Panc1 (cell line): ENCODE measurements around the gene FAM107B. TPM values are rescaled to one million over a fixed set of nuclear protein-coding genes. Genes with fewer than 3 reads are reported as not detected.

ENCODE experiments used
- ATAC-seq: fragments of 200-7000 bp; cut with Tn5 transposase; 2 replicates; pipeline ENCODE4 v1.9.1; 2020; ENCODE audit warnings: mild to moderate bottlenecking, moderate library complexity
- BruUV-seq: library from RNA; stranded (reverse); fragments of 400-500 nt; replicated peaks from 2 replicates; lab custom pipeline; 2021; lab: Mats Ljungman, UMichigan
- CTCF ChIA-PET: fragments of 300-600 bp; sonication (Branson Sonifier 250); formaldehyde crosslinking; loops from one replicate; lab custom pipeline; 2022; ENCODE audit warnings: antibody characterized with exemption; lab: Charles Lee
- POLR2A ChIA-PET: fragments of 300-600 bp; sonication (Branson Sonifier 250); formaldehyde crosslinking; loops from one replicate; lab custom pipeline; 2022; ENCODE audit warnings: antibody characterized with exemption; lab: Charles Lee
- DNase-seq: peaks from one replicate; pipeline ENCODE4 v3.0.0-alpha.2; 2010; ENCODE audit warnings: low read depth, low spot score
- H3K27ac ChIP-seq: 2 replicates; pipeline ENCODE4 v1.5.1; 2011; ENCODE audit warnings: mild to moderate bottlenecking, low read length, inconsistent platforms
- H3K27me3 ChIP-seq: fragments of 200-500 bp; sonication (Bioruptor generic); 2 replicates; pipeline ENCODE4 v1.6.0; 2014; ENCODE audit warnings: low read length, inconsistent platforms; ENCODE audit not compliant: control insufficient read depth, insufficient read depth
- H3K36me3 ChIP-seq: fragments of 200-500 bp; sonication (Bioruptor generic); 2 replicates; pipeline ENCODE4 v1.5.1; 2014; ENCODE audit warnings: inconsistent platforms, mild to moderate bottlenecking, low read length, moderate library complexity; ENCODE audit not compliant: control insufficient read depth, insufficient read depth
- H3K4me1 ChIP-seq: 2 replicates; pipeline ENCODE4 v1.5.1; 2011; ENCODE audit warnings: inconsistent platforms, mild to moderate bottlenecking, low read length, moderate library complexity; ENCODE audit not compliant: control insufficient read depth, insufficient read depth
- H3K4me3 ChIP-seq, 2 experiments: 2 replicates each; pipeline ENCODE4 v1.5.1; 2011 to 2012; ENCODE audit warnings: low read depth in 2 of 2, low read length in 2 of 2, mild to moderate bottlenecking in 2 of 2, inconsistent platforms in 1 of 2, moderate library complexity in 1 of 2
- H3K9me3 ChIP-seq: fragments of 200-500 bp; sonication (Bioruptor generic); 2 replicates; pipeline ENCODE4 v1.5.1; 2014; ENCODE audit warnings: low read depth, mild to moderate bottlenecking, inconsistent platforms, low read length, moderate library complexity; ENCODE audit not compliant: control insufficient read depth, insufficient read depth
- CTCF ChIP-seq: fragments of 450-650 bp; IDR thresholded peaks from 2 replicates; pipeline ENCODE4 v1.5.1; 2017; ENCODE audit warnings: mild to moderate bottlenecking
- POLR2AphosphoS5 ChIP-seq: IDR thresholded peaks from 2 replicates; pipeline ENCODE4 v1.6.1; 2012; ENCODE audit warnings: mild to moderate bottlenecking, low read depth, low read length, moderate library complexity
- SIN3A ChIP-seq: IDR thresholded peaks from 2 replicates; pipeline ENCODE4 v1.6.1; 2012; ENCODE audit warnings: low read depth, mild to moderate bottlenecking, low read length, moderate library complexity, borderline replicate concordance; ENCODE audit not compliant: insufficient read depth
- TCF7L2 ChIP-seq: IDR thresholded peaks from 2 replicates; pipeline ENCODE4 v1.6.1; 2011; ENCODE audit warnings: mild to moderate bottlenecking, low read depth, low read length, inconsistent platforms
- in situ Hi-C: cut with HindIII; loops from 2 replicates; pipeline ENCODE4 v1.10.0; 2016; ENCODE audit warnings: low sequenced_read_pairs, low pct_unique_long_range_greater_than_20kb
- intact Hi-C: fragments of 100-400 bp; cut with micrococcal nuclease; formaldehyde crosslinking; loops from one replicate; pipeline ENCODE4 v1.10.0; 2022; ENCODE audit not compliant: unreplicated experiment
- total RNA-seq: library from RNA; stranded (reverse); gene quantifications from one replicate; pipeline ENCODE4 v1.2.1, GENCODE V29; 2021; ENCODE audit not compliant: unreplicated experiment
- TF ChIP-seq, protein P1 (sequence below), 2 experiments: IDR thresholded peaks; 2 replicates each; pipeline ENCODE4 v1.6.1; 2011 to 2012; ENCODE audit warnings: low read depth in 2 of 2, control low read depth in 1 of 2, low read length in 1 of 2, mild to moderate bottlenecking in 1 of 2, moderate library complexity in 1 of 2; ENCODE audit not compliant: insufficient read depth in 1 of 2

Gene FAM107B
- total RNA-seq, 1 experiment from 2014 or later = 13.4 TPM

DNA sequence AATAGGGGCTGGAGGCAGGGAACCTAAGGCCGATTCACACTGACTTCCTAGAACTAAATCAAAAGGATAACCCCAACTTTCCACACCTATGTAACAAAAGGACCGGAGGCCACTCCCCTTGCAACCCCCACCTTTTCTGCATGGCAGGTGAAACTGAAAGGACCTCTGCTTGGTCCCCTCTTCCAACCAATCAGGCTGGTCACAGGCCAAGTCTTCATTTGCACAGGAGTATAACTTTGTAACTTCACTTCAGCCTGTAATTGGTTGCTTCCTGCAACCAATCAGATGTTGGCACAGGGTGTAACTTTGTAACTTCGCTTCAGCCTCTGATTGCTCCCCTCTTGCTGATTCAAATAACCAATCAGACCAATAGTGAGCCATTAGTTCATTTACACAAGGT, 190.0 kb downstream of the FAM107B start:
- ATAC-seq = no peak
- Histone ChIP-seq H3K27me3 (no peaks in the 10 kb centered on the region), H3K36me3 (no peaks in the 10 kb centered on the region), H3K27ac (no peak overlapping the region), H3K4me1 (no peaks in the 10 kb centered on the region), H3K4me3 (no peak overlapping the region), H3K9me3 (no peaks in the 10 kb centered on the region)
- POLR2A ChIA-PET = no interaction called here
- TF ChIP-seq POLR2AphosphoS5 (no peak), SIN3A (no peak), TCF7L2 (no peak), CTCF (no peak)
- TF ChIP-seq, protein P1, sequence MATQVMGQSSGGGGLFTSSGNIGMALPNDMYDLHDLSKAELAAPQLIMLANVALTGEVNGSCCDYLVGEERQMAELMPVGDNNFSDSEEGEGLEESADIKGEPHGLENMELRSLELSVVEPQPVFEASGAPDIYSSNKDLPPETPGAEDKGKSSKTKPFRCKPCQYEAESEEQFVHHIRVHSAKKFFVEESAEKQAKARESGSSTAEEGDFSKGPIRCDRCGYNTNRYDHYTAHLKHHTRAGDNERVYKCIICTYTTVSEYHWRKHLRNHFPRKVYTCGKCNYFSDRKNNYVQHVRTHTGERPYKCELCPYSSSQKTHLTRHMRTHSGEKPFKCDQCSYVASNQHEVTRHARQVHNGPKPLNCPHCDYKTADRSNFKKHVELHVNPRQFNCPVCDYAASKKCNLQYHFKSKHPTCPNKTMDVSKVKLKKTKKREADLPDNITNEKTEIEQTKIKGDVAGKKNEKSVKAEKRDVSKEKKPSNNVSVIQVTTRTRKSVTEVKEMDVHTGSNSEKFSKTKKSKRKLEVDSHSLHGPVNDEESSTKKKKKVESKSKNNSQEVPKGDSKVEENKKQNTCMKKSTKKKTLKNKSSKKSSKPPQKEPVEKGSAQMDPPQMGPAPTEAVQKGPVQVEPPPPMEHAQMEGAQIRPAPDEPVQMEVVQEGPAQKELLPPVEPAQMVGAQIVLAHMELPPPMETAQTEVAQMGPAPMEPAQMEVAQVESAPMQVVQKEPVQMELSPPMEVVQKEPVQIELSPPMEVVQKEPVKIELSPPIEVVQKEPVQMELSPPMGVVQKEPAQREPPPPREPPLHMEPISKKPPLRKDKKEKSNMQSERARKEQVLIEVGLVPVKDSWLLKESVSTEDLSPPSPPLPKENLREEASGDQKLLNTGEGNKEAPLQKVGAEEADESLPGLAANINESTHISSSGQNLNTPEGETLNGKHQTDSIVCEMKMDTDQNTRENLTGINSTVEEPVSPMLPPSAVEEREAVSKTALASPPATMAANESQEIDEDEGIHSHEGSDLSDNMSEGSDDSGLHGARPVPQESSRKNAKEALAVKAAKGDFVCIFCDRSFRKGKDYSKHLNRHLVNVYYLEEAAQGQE (IDR thresholded peaks at IDR 0.05; ENCODE audit: insufficient read depth in 1 of 2, low read depth in 2 of 2, low read length in 1 of 2) = no peak
- no peak for DNase-seq
- in situ Hi-C loops (no loop called here), intact Hi-C loops (no loop called here)
- CTCF ChIA-PET = no interaction called here
- BruUV-seq = no TSS peak

- no peaks in the 10 kb centered on the region for H3K4me1 ChIP-seq
- no peaks in the 10 kb centered on the region for H3K27me3 ChIP-seq
- no peak overlapping the region for H3K4me3 ChIP-seq
- DNase-seq (no peak), ATAC-seq (no peak)
- POLR2A ChIA-PET = no interaction called here
- in situ Hi-C loops (no loop called here), intact Hi-C loops (no loop called here)
- no peaks in the 10 kb centered on the region for H3K36me3 ChIP-seq
- no peak for TF ChIP-seq CTCF
- no peak for TF ChIP-seq SIN3A
- TF ChIP-seq, protein P1 (IDR thresholded peaks at IDR 0.05; ENCODE audit: insufficient read depth in 1 of 2, low read depth in 2 of 2, low read length in 1 of 2) = no peak
- no peak for TF ChIP-seq POLR2AphosphoS5
- TF ChIP-seq TCF7L2 = no peak
- CTCF ChIA-PET = interaction anchor here (0.6 kb wide), 1 partner anchor 585 kb away, joined by 4 read pairs; the partner anchor contains the start of gene NMT2
- no peaks in the 10 kb centered on the region for H3K9me3 ChIP-seq
- no TSS peak for BruUV-seq
- no peak overlapping the region for H3K27ac ChIP-seq
Measured at GRCh38 chr10:14583967-14584366, 190.7 kb downstream of the FAM107B start.
